AG10803 (cell line): ENCODE results near the gene STOM.

ENCODE experiments used
- DNase-seq: peaks from one replicate; pipeline ENCODE4 v3.0.0; 2010; ENCODE audit warnings: low read depth
- H3K4me3 ChIP-seq: 2 replicates; pipeline ENCODE4 v1.5.1; 2011; ENCODE audit warnings: mild to moderate bottlenecking, low read length, control low read depth
- CTCF ChIP-seq: conservative IDR thresholded peaks from 2 replicates; pipeline ENCODE4 v1.5.1; 2011; ENCODE audit warnings: mild to moderate bottlenecking, low read length, control low read depth, inconsistent platforms

Gene STOM

GRCh38 chr9:121386442-121387175 lies 16.6 kb upstream of the STOM start:
- DNase-seq: no peak
- TF ChIP-seq CTCF: no peak
- H3K4me3 ChIP-seq: no peak overlapping the region

- TF ChIP-seq CTCF: no peak
- no peak for DNase-seq
- H3K4me3 ChIP-seq: no peak overlapping the region
Measured at GRCh38 chr9:121383715-121384114, 13.7 kb upstream of the STOM start.

DNA sequence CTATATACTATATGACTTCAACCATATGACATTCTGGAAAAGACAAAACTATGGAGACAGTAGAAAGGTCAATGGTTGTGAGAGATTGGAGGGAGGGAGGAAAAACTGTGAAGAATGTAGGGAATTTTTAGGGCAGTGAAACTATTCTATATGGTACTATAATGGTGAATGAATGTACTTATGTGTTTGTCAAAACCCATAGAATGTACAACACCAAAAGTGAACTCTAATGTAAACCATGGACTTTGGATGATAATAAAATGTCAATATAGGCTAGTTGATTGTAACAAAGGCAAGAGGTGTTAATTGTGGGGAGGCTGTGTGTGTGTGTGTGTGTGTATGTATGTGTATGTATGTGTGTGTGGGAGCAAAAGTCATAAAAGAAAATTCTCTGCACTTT lies 10.8 kb upstream of the STOM start:
- H3K4me3 ChIP-seq: no peak overlapping the region
- DNase-seq: no peak
- no peak for TF ChIP-seq CTCF

DNA sequence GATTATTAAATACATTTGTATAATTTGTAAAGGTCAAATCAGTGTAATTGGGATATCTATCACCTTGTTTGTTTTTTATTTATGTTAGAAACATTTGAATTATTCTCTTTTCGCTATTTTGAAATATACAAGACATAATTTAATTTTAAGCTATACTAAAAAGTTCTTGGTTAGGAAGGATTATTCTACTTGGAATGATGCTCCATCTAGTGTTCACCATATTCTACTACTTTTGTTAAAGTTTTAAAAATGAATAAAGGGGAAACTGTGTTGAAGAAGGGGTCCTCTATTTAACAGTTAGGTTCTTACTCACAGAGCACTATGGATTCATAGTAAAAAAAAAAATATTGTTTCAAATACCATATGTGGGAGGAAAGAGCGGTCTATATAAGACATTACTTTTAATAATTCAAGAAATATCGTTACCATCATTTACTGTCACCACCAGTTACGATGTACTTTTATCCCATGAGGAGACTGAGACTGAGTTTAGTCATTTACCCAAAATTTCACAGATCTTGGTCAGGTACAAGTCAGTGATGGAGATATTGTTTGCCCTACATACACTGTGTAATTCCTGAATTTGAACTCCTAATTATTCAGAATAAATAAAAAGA lies 6.3 kb upstream of the STOM start:
- TF ChIP-seq CTCF: peak; percentile 61
- DNase-seq: no peak
- H3K4me3 ChIP-seq: no peak overlapping the region

GRCh38 chr9:121373011-121373729 lies 3.1 kb upstream of the STOM start:
- no peak for TF ChIP-seq CTCF
- no peak overlapping the region for H3K4me3 ChIP-seq
- DNase-seq: no peak

DNA sequence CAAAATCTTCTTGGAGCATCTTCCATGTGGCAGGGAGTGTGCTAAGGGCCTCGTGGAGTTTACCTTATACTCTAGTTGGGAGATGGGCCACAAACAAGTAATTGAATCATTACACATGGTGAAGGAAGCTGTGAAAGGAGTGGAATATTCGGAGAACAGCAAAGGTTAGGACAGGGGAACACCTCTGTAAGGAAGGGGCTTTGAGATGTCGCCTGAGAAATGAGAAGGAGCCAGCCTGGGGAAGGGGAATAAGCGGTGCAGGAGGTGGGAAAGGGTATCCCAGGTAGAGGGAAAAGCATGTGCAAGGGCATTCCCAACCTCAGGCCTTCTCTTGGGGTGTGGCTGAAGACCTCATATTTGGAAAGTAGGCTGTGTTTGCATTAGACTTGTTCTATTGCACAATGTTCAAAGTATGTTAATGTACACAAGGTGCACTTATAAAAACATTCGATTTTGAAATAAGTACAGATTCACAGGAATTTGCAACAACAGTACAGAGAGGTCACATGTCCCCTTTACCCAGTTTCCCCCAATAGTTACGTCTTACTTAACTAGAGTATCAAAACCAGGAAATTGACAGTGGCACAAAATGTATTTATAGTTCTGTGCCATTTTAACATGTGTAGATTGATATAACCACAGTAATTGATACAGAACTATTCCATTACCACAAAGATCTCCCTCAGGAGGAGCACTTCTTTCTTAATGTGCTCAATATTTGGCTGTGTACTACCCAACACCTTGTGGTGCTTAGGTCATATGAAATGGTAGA lies 2.4 kb upstream of the STOM start:
- H3K4me3 ChIP-seq: no peak overlapping the region
- DNase-seq: no peak
- no peak for TF ChIP-seq CTCF
